GM12873 (cell line): ENCODE measurements around the gene SLC22A12.

Experiments
- CTCF ChIP-seq: IDR thresholded peaks from 2 replicates; pipeline ENCODE4 v1.5.1; 2012; ENCODE audit warnings: low read depth, mild to moderate bottlenecking, moderate library complexity, low read length, control low read depth; ENCODE audit not compliant: insufficient read depth; ENCODE audit errors: missing control alignments

Gene SLC22A12

GRCh38 chr11:64549969-64550368 lies 41.1 kb upstream of the SLC22A12 start:
- TF ChIP-seq CTCF, result no peak

GRCh38 chr11:64553554-64554201 lies 37.3 kb upstream of the SLC22A12 start:
- peak; percentile 96 for TF ChIP-seq CTCF

- TF ChIP-seq CTCF, result no peak
Observed at GRCh38 chr11:64556044-64556720, 34.8 kb upstream of the SLC22A12 start.

- TF ChIP-seq CTCF, result no peak
Observed at GRCh38 chr11:64556721-64557250, 34.2 kb upstream of the SLC22A12 start.

- TF ChIP-seq CTCF, result no peak
Observed at GRCh38 chr11:64558065-64558745, 32.8 kb upstream of the SLC22A12 start.

GRCh38 chr11:64558869-64559268 lies 32.2 kb upstream of the SLC22A12 start:
- TF ChIP-seq CTCF, result no peak
